Lung (tissue), 12 donors: ENCODE data around the gene CYP2J2. TPM values are rescaled to one million over a fixed set of nuclear protein-coding genes. Genes with fewer than 3 reads are reported as not detected.

Experiments used
- ATAC-seq: fragments of 200-7000 bp; cut with Tn5 transposase; one replicate; pipeline ENCODE4 v1.9.1; 2020; ENCODE audit warnings: moderate number of reproducible peaks; ENCODE audit not compliant: insufficient read depth, low FRiP score
- DNase-seq, 3 donors: peaks; one replicate each; pipeline ENCODE4 v3.0.0-alpha.2; 2013 to 2017
- H3K27ac ChIP-seq, 2 donors: one replicate each; pipeline ENCODE4 v1.5.1; 2013; ENCODE audit warnings: mild to moderate bottlenecking in 2 of 2, moderate library complexity in 2 of 2, control low read depth in 1 of 2, inconsistent platforms in 1 of 2, low read depth in 1 of 2, low read length in 1 of 2
- H3K27me3 ChIP-seq, 3 donors: one replicate each; pipeline ENCODE4 v1.5.1; 2013; ENCODE audit warnings: low read length in 2 of 3; ENCODE audit not compliant: control insufficient read depth in 3 of 3, insufficient read depth in 3 of 3
- H3K36me3 ChIP-seq, 4 donors: one replicate each; pipeline ENCODE4 v1.5.1; 2013; ENCODE audit warnings: low read length in 4 of 4, mild to moderate bottlenecking in 1 of 4, moderate library complexity in 1 of 4; ENCODE audit not compliant: control insufficient read depth in 4 of 4, insufficient read depth in 4 of 4
- H3K4me1 ChIP-seq, 5 donors: one replicate each; pipeline ENCODE4 v1.5.1; 2013; ENCODE audit warnings: low read length in 5 of 5, mild to moderate bottlenecking in 2 of 5, moderate library complexity in 1 of 5; ENCODE audit not compliant: control insufficient read depth in 5 of 5, insufficient read depth in 5 of 5
- H3K4me3 ChIP-seq: one replicate; pipeline ENCODE4 v1.5.1; 2013; ENCODE audit warnings: mild to moderate bottlenecking, control low read depth, moderate library complexity
- H3K9ac ChIP-seq, 2 donors: one replicate each; pipeline ENCODE4 v1.5.1; 2013; ENCODE audit warnings: low read length in 2 of 2, control low read depth in 1 of 2; ENCODE audit not compliant: insufficient read depth in 1 of 2
- H3K9me3 ChIP-seq, 4 donors: one replicate each; pipeline ENCODE4 v1.5.1; 2013; ENCODE audit warnings: low read length in 3 of 4, mild to moderate bottlenecking in 1 of 4, moderate library complexity in 1 of 4; ENCODE audit not compliant: control insufficient read depth in 4 of 4, insufficient read depth in 3 of 4
- WGBS, 2 donors: extraction: QIAGEN DNeasy Blood & Tissue Kit; methylation state at CpG; one replicate each; pipeline ENCODE4 v1.1.7; 2013; 5-methylcytosine and 5-hydroxymethylcytosine counted together
- polyA plus RNA-seq, 2 donors: library from polyadenylated mRNA; stranded (reverse); fragments of 200-250 nt; gene quantifications; one replicate each; pipeline ENCODE4 v1.2.1, GENCODE V29; 2013
- total RNA-seq, 2 donors: library from RNA; depleted of rRNA in 1 of 2; stranded (reverse); fragments of >200 nt in 1 of 2; gene quantifications; one replicate each; pipeline ENCODE4 v1.2.1, GENCODE V29; 2014 to 2021
- TF ChIP-seq, protein P1 (sequence below): IDR thresholded peaks from 2 replicates; pipeline ENCODE4 v1.5.1; 2012; ENCODE audit warnings: mild to moderate bottlenecking; ENCODE audit errors: control extremely low read depth, extremely low read depth
- donor health status: control.
- donor health status: control.
- donor health status: Bipolar disorder and iron deficiency.
- donor health status: healthy.
- donor health status: DM: yes; HTN: yes; CAD: no.

The CYP2J2 gene
- total and polyA plus RNA-seq, 4 donors, result 2.4 to 5.0 (median 3.3) TPM

DNA sequence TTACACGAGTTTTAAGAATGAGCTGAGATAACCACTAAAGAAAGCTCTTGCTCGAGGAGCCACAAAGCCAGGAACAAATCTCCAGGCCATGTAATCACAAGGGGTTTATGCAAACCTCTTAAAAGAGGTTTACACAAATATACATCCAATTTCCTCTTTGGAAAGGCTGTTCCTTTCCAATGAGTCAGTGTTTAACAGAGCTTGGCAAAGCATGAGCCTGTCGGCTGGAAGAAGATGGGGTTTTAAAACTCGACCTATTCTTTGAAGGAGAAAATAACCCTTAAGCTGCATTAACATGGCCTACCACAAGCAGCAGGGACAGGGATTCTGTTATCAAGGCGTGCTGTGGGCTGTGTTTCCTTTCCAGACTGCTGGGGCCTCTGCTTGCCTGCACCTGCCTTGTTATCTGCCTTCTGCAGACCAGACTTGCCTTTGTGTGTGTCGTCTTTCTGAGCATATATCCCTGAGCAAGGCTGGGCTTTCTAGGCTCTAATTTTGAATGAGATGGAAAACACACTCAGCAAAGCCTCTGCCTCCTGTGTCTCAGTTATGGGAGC lies 40.6 kb upstream of the CYP2J2 start:
- WGBS, 2 donors, result 39 to 41% methylated on average over 6 of the region's 6 CpGs
- H3K4me3 ChIP-seq, result no peak overlapping the region
- no peaks in the 10 kb centered on the region for H3K9me3 ChIP-seq
- no peak for ATAC-seq
- no peaks in the 10 kb centered on the region for H3K36me3 ChIP-seq
- no peak overlapping the region for H3K27ac ChIP-seq
- TF ChIP-seq, protein P1, sequence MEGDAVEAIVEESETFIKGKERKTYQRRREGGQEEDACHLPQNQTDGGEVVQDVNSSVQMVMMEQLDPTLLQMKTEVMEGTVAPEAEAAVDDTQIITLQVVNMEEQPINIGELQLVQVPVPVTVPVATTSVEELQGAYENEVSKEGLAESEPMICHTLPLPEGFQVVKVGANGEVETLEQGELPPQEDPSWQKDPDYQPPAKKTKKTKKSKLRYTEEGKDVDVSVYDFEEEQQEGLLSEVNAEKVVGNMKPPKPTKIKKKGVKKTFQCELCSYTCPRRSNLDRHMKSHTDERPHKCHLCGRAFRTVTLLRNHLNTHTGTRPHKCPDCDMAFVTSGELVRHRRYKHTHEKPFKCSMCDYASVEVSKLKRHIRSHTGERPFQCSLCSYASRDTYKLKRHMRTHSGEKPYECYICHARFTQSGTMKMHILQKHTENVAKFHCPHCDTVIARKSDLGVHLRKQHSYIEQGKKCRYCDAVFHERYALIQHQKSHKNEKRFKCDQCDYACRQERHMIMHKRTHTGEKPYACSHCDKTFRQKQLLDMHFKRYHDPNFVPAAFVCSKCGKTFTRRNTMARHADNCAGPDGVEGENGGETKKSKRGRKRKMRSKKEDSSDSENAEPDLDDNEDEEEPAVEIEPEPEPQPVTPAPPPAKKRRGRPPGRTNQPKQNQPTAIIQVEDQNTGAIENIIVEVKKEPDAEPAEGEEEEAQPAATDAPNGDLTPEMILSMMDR, result no peak
- H3K4me1 ChIP-seq, result peaks cover 0 to 4% (median 0%) of the 10 kb centered on the region in 5 donors
- H3K27me3 ChIP-seq, result no peaks in the 10 kb centered on the region
- DNase-seq, result no peak
- H3K9ac ChIP-seq, result no peak overlapping the region

DNA sequence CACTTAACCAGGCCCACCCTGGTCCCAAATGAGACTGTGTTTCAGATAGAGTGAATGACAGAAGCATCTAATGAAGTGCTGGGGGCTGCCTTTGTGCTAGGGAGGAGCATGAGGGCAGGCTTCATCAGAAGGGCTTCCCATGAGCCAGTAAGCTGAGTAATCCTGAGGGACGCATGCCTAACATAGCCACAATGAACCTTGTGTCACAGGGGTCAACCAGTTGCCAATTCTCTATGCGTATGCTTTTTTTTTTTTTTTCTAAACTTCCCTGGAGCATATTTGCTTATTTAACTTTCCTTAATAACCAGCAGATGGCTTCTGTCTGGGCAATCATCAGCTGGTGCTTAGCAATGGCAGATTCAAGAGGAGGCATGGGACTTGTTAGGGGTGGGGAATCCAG lies 25.5 kb upstream of the CYP2J2 start:
- TF ChIP-seq, protein P1, result no peak
- Histone ChIP-seq H3K36me3 (no peaks in the 10 kb centered on the region), H3K27me3 (no peaks in the 10 kb centered on the region), H3K9me3 (no peaks in the 10 kb centered on the region), H3K4me1 (no peaks in the 10 kb centered on the region), H3K27ac (no peak overlapping the region), H3K9ac (no peak overlapping the region), H3K4me3 (no peak overlapping the region)
- no peak for ATAC-seq
- no peak for DNase-seq
- 89 to 94% methylated on average over 2 of the region's 2 CpGs for WGBS, 2 donors

DNA sequence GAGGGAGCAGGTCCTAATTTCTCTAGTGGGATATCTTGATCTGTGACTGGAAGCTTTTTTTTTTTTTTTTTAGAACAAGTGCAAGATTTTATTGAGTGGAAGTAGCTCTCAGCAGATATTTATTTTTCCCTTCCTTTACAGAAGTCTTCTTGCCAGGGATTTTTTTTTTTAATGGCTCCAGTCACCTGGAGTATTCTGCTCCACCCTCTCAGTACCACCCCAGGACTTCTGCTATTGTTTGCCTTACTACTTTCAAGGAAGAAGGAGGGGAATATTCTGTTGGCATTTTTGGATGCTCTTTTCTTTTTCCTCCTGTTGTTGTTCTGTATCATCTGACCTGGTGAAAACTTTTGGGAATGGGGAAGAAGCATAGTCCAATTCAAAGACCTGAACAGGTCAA lies 23.1 kb upstream of the CYP2J2 start:
- H3K27ac ChIP-seq, result no peak overlapping the region
- no peaks in the 10 kb centered on the region for H3K4me1 ChIP-seq
- ATAC-seq, result no peak
- H3K9me3 ChIP-seq, result no peaks in the 10 kb centered on the region
- no peak overlapping the region for H3K9ac ChIP-seq
- TF ChIP-seq, protein P1, result no peak
- H3K4me3 ChIP-seq, result no peak overlapping the region
- H3K27me3 ChIP-seq, result no peaks in the 10 kb centered on the region
- no peaks in the 10 kb centered on the region for H3K36me3 ChIP-seq
- no peak for DNase-seq

DNA sequence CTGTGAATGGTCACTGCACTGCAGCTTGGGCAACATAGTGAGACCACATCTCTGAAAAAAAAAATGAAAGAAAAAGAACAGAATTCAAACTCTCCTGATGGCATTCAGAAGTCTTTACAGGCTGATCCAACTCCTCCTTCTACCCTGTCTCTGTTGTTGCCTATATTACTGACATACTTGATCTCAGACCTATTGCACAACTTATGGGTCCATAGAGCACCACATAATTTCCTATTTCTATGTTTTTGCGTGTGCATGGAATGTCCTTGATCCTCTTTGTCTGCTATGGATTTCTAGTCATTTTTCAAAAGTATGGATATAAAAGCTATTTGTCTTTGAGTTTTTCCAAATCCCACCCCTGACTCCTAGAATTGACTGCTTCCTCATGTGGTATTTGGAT lies 22.4 kb upstream of the CYP2J2 start:
- H3K27ac ChIP-seq, result no peak overlapping the region
- 46 to 61% methylated on average over 1 of the region's 1 CpG for WGBS, 2 donors
- no peak overlapping the region for H3K9ac ChIP-seq
- no peak overlapping the region for H3K4me3 ChIP-seq
- H3K27me3 ChIP-seq, result no peaks in the 10 kb centered on the region
- ATAC-seq, result no peak
- no peaks in the 10 kb centered on the region for H3K4me1 ChIP-seq
- TF ChIP-seq, protein P1, result no peak
- DNase-seq, result no peak
- no peaks in the 10 kb centered on the region for H3K36me3 ChIP-seq
- H3K9me3 ChIP-seq, result no peaks in the 10 kb centered on the region
